Glomerular visceral epithelial cell (primary cell): ENCODE results near the gene HPS1.

Source experiments
- DNase-seq: peaks from one replicate; pipeline ENCODE4 v3.0.0-alpha.2; 2016; ENCODE audit errors: extremely low spot score

Gene HPS1

GRCh38 chr10:98446661-98447221, at the start of gene HPS1:
Gene HPS1, minus strand, starts transcription at chr10:98446935. Its CDS starts 3,695 bp downstream, at chr10:98443240.
- peak; percentile 74 for DNase-seq

GRCh38 chr10:98492763-98493162, 46.0 kb upstream of the HPS1 start:
- DNase-seq: no peak

GRCh38 chr10:98489561-98490481, 43.1 kb upstream of the HPS1 start:
- no peak for DNase-seq

DNA sequence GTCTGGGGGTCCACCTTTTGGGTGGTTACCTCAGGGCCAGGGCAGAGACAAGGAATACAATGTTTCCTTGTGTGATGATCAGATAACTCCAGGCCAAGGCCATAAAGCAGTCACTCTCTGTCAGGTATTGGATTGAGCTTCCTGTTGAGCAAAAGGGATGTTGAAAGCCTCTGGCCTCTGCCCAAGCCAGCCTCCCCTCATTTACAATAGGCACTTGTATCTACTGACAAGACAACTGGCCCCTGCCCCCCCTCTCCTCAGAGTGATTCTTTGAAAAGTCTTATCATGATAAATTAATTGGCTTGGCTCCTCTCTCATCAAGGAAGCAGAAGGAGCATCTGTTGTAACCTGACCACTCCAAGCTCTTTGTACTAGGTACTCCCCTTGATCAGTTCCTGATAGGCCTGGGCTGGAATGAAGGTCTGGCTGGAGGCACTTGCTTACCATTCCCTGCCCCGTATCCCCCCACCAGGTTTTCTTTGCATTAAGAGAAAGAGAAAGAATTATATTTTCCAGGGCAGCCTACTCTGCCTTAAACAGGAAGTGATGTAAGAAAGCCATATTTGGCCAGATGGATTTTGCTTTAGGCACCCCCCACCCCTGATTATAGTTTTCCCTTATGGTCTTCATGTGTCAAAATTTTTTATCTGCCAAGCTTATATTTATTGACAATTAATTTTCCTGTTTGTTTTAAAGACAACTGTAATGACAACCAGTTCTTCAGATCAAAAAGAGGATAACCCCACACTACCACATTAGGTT, 42.1 kb upstream of the HPS1 start:
- DNase-seq: no peak

- DNase-seq: no peak
Observed at GRCh38 chr10:98487649-98488048, 40.9 kb upstream of the HPS1 start.

DNA sequence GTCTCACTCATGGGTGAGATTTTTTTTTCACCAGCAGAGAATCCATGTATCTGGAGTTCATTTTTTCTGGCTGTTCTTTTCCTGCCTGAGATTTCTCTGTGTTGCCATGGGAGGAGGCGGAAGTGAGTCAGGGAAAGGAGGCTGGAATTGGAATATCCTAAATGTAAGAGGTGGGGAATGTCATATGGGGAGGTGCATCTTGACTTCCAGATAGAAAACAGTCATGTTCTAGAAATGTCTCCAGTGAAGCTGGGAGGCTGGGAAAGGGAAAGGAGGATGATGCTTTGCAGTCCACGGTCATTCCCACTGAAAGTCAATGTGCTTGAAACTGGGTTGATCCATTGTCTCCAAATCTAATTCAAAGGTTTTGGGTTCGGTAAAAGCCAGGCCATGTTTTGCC, 39.7 kb upstream of the HPS1 start:
- DNase-seq: no peak

GRCh38 chr10:98485959-98486358, 39.2 kb upstream of the HPS1 start:
- no peak for DNase-seq

DNA sequence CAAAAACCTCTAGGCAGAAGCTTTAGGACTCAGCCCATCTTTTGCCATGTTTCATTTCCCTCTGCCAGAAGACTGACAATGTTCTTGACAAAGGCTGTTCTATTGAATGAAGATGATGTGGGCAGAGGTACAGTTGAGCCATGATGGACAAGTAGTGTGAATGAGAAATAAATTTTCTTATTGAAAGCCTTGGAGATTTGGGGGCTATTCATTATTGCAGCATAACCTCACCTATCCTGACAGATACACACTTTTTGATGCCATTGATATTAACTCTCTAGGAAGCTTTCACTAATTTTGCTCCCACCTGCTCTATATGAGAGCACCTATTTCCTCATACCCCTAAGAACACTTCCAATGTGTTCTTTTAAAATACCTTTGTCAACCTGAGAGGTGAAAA, 36.9 kb upstream of the HPS1 start:
- DNase-seq: no peak

DNA sequence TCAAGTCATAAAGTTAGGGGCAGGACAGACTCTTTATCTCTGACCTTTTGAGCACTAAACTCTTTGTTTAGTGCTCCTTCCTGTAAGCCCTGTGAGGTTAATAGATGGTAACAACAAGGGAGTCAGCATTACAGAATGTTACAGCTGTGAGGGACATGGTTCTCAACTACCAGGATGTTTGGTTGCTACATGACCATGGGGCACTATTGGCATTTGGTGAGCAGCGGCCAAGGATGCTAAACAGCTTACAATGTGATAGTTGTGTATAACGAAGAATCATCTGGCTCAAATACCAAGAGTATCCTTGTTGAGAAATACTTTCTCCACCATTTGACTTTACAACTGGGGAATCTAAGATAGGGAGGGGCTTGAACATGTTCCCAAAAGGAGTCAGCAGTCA, 35.4 kb upstream of the HPS1 start:
- DNase-seq: no peak

GRCh38 chr10:98481404-98481945, 34.7 kb upstream of the HPS1 start:
- DNase-seq: no peak

DNA sequence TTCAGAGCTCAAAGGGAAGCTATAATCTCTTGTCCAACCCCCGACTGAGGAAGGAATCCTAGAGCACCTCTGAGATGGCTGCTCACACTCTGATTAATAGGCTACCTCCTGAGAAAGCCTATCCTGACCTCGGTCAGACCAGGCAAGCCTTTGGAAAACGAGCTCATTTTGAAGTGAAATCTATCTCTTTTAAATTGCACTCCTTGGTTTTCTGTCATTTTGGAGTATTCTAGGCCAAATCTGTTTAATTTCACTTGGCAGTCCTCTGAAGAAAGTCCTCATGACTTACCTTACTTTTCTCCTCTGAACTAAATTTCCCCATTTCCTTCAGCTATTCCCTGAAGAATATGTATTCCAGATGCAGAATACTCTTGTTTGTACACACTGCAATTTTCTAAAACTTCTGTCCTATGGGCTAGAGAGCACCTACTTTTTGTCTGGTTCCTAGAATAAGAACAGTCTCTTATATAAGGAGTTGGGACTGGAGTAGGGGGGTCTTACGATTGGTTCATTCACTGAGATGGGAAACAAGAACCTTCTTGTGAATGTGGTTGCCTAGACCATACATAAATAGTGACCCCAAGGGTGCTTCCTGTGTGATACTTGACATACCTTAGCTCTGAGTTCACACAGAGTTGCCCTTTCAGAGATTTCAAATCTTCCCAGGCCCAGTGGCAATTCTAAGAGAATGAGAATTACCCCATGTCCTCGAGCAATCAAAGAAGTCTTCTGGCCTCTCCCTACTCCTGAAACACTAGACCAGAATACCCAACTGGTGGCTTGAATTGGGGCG, 31.9 kb upstream of the HPS1 start:
- peak; percentile 6 for DNase-seq

DNA sequence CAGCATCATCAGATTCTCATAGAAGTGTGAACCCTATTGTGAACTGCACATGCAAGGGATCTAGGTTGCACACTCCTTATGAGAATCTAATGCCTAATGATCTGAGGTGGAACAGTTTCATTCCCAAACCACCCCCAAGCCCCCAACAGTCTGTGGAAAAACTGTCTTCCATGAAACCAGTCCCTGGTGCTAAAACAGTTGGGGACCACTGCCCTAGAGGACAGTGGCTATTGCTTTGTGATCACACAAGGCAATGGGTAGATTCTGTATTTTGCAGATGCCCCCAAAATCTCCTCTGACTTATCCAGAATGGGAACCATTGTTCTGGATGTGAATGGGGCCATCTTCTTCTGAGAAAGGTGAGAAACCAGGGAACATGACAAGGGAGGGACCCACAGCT, 31.1 kb upstream of the HPS1 start:
- no peak for DNase-seq

- no peak for DNase-seq
Observed at GRCh38 chr10:98474628-98475027, 27.9 kb upstream of the HPS1 start.

DNA sequence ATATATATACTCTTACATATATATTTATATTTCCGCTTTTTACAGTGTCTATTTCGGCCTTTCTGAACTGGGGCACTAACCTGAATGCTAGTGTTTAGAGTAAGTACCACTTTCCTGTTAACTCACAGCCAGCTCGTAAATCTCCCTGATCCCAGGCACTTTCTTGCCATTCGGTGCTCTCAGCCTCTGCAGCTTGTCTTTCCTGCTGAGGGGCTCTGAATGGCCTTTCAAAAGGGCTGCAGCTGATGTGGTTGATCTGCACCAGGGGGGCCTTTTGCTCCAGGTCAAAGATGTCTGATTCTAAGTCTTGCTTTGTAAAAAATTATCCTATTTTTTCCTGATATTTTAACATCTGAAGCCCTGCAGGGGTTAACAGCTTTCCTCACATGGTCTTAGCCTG, 25.5 kb upstream of the HPS1 start:
- no peak for DNase-seq

GRCh38 chr10:98470850-98471249, 24.1 kb upstream of the HPS1 start:
- DNase-seq: no peak

DNA sequence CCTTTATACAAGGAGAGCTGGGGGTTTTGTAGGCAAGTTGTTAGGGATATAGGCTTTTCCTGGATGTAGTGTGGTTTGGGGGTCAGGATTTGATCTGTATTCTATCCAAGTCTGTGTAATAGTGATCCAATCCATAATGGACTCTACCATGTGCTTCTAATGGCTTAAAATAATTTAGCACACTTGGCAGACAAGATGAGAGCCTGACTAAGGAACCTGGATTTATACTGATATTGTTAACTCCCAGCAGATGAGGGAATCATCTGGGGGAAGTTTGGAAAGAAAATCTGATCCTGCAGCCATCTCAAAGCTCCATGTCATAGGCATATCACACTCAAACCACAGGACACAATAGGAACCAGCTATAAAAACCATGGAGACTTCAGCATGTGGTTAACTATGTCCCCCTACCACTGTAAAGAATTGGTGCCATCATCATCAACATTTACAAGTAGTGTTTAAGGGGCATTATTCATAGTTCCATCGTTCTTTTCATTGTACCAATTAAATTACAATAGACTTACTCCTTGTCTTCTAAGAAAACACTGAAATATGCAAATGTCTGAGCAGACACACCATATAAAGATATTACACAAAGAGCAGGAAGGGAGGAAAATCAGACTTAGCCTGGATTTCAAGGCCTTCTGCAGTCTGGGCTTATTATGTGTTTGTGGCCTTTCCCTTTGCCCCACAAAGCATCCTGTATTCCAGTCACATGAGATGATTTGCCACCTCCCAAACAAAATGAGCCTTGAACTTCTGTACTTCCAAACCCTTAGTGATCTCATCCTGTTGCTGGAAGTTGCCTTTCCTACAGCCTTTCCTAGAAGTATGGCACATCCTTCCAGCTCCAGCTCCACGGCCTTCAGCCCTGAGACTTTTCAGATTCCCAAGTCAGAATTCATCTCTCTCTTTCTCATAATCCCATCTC, 22.5 kb upstream of the HPS1 start:
- DNase-seq: no peak

- DNase-seq: peak; percentile 87
Observed at GRCh38 chr10:98467506-98468318, 21.0 kb upstream of the HPS1 start.

- no peak for DNase-seq
Observed at GRCh38 chr10:98466861-98467505, 20.2 kb upstream of the HPS1 start.

- no peak for DNase-seq
Observed at GRCh38 chr10:98465866-98466265, 19.1 kb upstream of the HPS1 start.
